ENCODE data around the gene DSTN. TPM values are rescaled to one million over a fixed set of nuclear protein-coding genes. Genes with fewer than 3 reads are reported as not detected.

The DSTN gene
- total and polyA plus RNA-seq, 12 donors, result 261 to 802 (median 546) TPM

GRCh38 chr20:17653835-17654648 is 84.2 kb downstream of the DSTN start:
- no peak for ATAC-seq
- WGBS, 2 donors, result 92 to 94% methylated on average over 11 of the region's 11 CpGs
- no peak overlapping the region for H3K4me3 ChIP-seq
- peaks cover 0 to 8% (median 0%) of the 10 kb centered on the region in 11 donors for H3K9me3 ChIP-seq
- peaks cover 0 to 69% (median 12%) of the 10 kb centered on the region in 9 donors for H3K36me3 ChIP-seq
- H3K4me1 ChIP-seq, result peaks cover under 1 to 59% (median 38%) of the 10 kb centered on the region in 9 donors
- no peak for TF ChIP-seq CTCF (IDR thresholded peaks at IDR 0.05)
- H3K27ac ChIP-seq, result no peak overlapping the region
- no peaks in the 10 kb centered on the region for H3K27me3 ChIP-seq
- intact Hi-C loops (cut with DNase I), result no loop called here
- DNase-seq, result no peak

- intact Hi-C loops (cut with DNase I), result loop anchor here in 1 of 10 donors (5.0 kb wide), 1 partner anchor 243 kb away; no protein-coding TSS in a partner anchor
- Histone ChIP-seq H3K27ac (no peak overlapping the region), H3K36me3 (peaks cover 0 to 73% (median 12%) of the 10 kb centered on the region in 9 donors), H3K9me3 (peaks cover 0 to 8% (median 0%) of the 10 kb centered on the region in 11 donors), H3K4me3 (no peak overlapping the region), H3K27me3 (no peaks in the 10 kb centered on the region), H3K4me1 (peaks cover 0 to 52% (median 31%) of the 10 kb centered on the region in 9 donors)
- WGBS, 2 donors, result 53 to 54% methylated on average over 7 of the region's 7 CpGs
- peak in 8 of 9 donors; percentile 41 to 77 (median 68) for TF ChIP-seq CTCF (IDR thresholded peaks at IDR 0.05)
- DNase-seq (peak in 1 of 2 donors; percentile 46), ATAC-seq (peak in 1 of 8 donors; percentile 9)
Observed at GRCh38 chr20:17654649-17655285, 84.9 kb downstream of the DSTN start.

GRCh38 chr20:17655286-17655651 is 85.4 kb downstream of the DSTN start:
- peak in 1 of 8 donors; percentile 27 for ATAC-seq
- peaks cover 0 to 76% (median 12%) of the 10 kb centered on the region in 9 donors for H3K36me3 ChIP-seq
- peaks cover 0 to 50% (median 30%) of the 10 kb centered on the region in 9 donors for H3K4me1 ChIP-seq
- intact Hi-C loops (cut with DNase I), result loop anchor here in 1 of 10 donors (5.0 kb wide), 1 partner anchor 242 kb away; no protein-coding TSS in a partner anchor
- TF ChIP-seq CTCF (IDR thresholded peaks at IDR 0.05), result peak in 1 of 9 donors; percentile 15
- no peaks in the 10 kb centered on the region for H3K27me3 ChIP-seq
- DNase-seq, result no peak
- whole genome bisulfite sequencing, 2 donors, result 67 to 71% methylated on average over 7 of the region's 7 CpGs
- H3K4me3 ChIP-seq, result no peak overlapping the region
- H3K27ac ChIP-seq, result no peak overlapping the region
- H3K9me3 ChIP-seq, result peaks cover 0 to 8% (median 0%) of the 10 kb centered on the region in 11 donors

DNA sequence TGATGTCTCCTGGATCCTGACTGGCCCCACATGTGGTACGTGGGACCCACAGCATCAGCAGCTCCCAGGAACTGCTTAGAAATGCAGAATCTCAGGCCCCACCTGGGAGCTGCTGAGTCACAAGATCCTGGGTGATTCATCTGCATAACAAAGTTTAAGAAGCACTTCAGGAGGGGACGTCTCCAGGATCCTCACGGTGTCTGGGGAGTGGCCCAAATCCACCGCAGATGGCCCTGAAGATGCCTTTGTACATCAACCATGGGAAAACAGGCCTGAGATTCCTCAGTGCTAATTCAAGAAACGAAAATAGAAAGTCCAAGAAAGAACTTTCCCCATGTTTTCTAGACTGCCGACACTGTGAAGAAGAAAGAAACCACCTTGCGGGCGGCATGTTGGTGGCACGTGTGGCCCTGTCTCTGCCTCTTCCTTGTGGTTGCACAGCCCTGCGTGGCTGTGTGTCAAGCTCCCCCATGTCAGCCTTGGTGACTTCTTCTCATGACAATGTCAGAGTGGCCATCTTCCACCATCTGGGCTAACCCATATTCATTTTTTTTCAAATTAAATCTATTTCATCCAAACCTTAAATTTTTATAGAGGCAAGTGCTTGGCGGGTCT is 86.1 kb downstream of the DSTN start:
- Histone ChIP-seq H3K4me3 (no peak overlapping the region), H3K4me1 (peaks cover 3 to 50% (median 30%) of the 10 kb centered on the region in 9 donors), H3K9me3 (peaks cover 0 to 8% (median 0%) of the 10 kb centered on the region in 11 donors), H3K36me3 (peaks cover 0 to 73% (median 12%) of the 10 kb centered on the region in 9 donors), H3K27ac (no peak overlapping the region), H3K27me3 (no peaks in the 10 kb centered on the region)
- intact Hi-C loops (cut with DNase I), result loop anchor here in 1 of 10 donors (5.0 kb wide), 1 partner anchor 241 kb away; no protein-coding TSS in a partner anchor
- DNase-seq, result no peak
- 84 to 86% methylated on average over 11 of the region's 11 CpGs for WGBS, 2 donors
- ATAC-seq, result no peak
- no peak for TF ChIP-seq CTCF (IDR thresholded peaks at IDR 0.05)
